Panc1 (cell line): ENCODE data around the gene SUZ12.

ENCODE experiments used
- CTCF ChIP-seq: fragments of 450-650 bp; IDR thresholded peaks from 2 replicates; pipeline ENCODE4 v1.5.1; 2017; ENCODE audit warnings: mild to moderate bottlenecking
- POLR2AphosphoS5 ChIP-seq: IDR thresholded peaks from 2 replicates; pipeline ENCODE4 v1.6.1; 2012; ENCODE audit warnings: mild to moderate bottlenecking, low read depth, low read length, moderate library complexity

- TF ChIP-seq CTCF (no peak), POLR2AphosphoS5 (no peak)
Measured at GRCh38 chr17:31900877-31901276, 35.9 kb upstream of the SUZ12 start.
